Activated CD8-positive, alpha-beta memory T cell treated with anti-CD3 and anti-CD28 coated beads for 4 hours (primary cell): Measurements from ENCODE around the gene VTI1A.

ENCODE experiments used
- DNase-seq, 2 donors: peaks; one replicate each; pipeline ENCODE4 v3.0.0-alpha.2; 2020; ENCODE audit warnings: low read depth in 2 of 2

The VTI1A gene

DNA sequence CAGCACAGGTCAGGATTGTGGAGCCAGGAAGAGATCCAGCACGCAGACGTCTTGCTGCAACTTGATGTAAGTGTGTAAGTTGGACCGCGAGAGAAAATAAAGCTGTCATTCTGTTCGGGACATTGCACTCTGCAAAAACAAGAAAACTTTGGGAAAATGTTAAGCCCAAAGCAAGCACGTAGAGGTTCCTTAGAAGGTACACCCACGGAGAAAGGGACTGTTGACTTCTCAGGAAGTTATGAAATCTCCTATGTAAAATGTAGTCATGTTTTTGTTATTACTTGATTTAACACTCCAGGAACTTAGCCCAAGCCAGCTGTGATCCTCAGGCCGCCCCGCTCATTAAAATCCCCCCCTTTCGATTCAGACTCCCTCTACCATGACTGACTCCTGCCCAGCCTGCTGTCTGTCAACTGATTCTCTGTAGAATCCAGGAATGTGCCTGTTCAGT, 307.0 kb downstream of the VTI1A start:
- DNase-seq: no peak

GRCh38 chr10:112755446-112756234, 308.6 kb downstream of the VTI1A start:
- DNase-seq: no peak

DNA sequence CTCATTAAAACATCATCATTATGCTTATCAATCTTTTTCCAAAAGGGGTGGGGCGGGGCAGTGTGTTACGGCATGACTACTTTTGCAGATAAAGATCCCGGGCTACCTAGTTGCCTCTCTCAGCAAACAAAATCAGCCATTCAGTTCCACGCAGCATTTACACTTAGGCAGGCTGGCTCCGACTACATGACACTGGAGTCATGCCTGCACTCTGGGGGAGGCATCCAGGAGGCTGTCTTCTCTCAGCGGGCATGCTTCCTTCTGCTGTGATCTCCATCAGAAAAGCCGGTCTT, 309.2 kb downstream of the VTI1A start:
- no peak for DNase-seq

DNA sequence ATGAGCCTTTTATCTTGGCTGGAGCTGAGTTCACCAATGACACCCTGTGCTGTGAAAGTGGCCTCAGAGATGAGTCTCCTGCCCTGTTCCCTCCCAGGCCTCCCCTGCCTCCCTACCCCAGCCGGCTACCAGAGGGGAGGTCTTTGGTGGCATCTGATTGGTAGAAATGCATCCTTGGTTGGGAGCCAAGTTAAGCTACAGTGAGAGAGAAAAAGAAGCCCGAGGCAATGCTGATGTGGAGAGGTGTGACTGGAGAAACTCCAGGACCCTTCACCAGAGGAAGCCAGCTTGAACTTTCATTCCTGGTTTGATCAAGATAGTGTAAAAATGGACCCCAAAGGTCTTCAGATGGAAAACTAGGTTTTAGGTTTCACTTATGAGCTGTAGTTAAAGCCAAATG, 311.9 kb downstream of the VTI1A start:
- no peak for DNase-seq

DNA sequence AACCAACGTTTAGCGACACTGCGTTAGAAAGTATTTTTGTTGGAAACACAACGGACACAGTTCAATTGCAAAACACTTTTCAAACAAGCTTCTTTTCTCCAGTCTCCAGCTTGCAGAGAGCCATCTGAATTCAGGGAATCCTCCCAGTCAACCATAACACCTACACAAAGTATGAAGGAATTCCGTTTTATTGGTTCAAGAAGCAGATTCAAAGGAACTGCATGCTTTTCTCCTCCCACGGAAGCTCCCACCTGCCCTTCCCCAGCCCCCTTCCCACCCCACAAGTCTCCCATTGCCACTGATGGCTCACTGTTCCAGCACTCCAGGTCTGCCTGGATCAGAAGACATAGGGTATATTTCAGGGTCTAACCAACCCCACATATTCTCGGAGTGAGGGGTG, 312.5 kb downstream of the VTI1A start:
- DNase-seq: no peak

- DNase-seq: no peak
Observed at GRCh38 chr10:112761256-112761655, 314.2 kb downstream of the VTI1A start.

- no peak for DNase-seq
Observed at GRCh38 chr10:112763916-112764520, 317.0 kb downstream of the VTI1A start.

GRCh38 chr10:112765717-112766235, 318.8 kb downstream of the VTI1A start:
- no peak for DNase-seq

- DNase-seq: no peak
Observed at GRCh38 chr10:112766636-112767035, 319.6 kb downstream of the VTI1A start.

DNA sequence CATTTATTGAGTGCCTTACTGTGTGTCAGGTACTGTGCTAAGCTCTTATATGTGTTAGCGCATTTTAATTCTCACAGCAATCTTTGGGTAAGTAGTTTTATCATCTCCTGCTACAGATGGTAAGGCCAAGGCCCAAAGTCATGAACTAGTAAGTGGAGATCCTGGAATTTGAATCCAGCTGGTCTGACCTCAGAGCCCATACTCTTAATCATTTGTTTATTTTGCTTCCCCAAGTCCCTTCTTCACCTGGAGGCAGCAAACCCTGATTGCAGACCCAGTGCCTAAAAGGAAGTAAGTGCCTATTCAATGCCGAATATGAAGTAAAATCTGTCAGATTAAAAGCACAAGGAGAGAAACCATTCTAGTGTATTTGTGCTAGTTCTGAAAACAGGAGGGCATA, 320.1 kb downstream of the VTI1A start:
- no peak for DNase-seq

DNA sequence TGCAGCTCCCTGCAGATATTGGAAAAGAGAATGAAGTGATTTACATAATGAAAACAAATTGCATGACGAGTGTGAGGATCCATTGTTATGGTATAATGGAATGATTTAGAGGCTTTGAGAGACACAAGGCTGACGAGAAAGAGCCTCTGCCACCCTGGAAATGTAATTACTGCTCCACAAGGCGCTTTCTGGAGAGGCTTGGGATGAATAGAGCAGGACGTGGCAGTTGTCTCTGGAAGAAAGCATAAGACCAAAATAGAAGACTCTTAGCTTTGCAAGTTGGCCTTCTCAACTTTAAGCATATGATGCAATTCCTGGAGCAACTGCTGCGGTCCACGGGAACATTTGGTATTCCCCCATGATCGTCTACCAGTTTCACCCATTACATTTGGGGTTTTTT, 321.1 kb downstream of the VTI1A start:
- DNase-seq: no peak

DNA sequence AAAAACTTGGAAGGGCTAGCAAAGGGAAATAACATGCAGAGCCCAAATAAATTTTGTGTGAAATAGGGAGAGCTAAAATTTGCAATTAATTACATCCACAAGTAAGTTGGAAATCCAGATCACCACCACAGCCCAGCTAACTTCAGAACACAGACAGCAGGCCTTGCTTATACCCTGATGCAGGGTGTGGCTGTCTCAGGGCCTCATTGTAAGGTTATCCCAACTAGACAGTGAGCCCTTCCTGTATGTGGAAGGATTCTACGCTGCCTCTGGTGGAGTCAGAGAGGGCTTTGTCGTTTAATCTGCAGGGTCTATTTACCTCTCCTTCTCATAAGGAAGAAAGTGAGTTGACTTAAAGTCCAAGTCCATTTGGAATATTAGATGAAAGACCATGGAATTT, 322.1 kb downstream of the VTI1A start:
- no peak for DNase-seq

DNA sequence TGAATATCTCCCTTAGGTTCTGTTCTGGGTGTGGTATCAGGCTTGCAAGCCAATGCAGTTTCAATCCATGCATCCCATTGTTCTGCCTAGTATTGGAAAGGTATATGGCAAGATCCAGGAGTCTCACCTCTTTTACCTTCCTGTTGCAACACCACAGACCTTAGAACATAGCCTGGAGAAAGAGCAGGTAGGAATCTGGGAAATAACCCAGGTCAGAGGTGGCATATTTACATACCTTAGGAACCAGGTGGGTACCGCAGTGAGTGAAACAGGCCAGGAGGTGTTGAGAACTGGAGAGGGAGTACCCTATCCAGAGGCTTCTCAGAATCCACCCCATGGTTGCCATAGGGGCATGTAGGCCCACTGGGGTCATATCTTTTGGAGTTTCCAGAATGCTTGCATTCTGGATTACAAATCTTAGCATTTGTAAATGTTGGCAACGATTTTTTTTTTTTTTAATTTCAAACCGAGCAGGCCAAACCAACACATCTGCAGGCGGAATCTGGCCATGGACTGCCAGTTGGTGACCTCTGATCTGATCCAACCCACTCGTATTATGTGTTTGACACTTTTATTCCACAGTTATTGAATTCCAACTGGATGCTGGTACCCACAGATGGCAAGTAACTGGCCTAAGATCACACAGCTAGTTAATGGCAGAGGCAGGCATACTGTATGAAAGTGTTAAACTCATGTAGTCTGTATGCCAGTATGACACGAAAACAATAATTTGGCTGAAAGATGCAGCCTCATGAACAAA, 322.8 kb downstream of the VTI1A start:
- no peak for DNase-seq

DNA sequence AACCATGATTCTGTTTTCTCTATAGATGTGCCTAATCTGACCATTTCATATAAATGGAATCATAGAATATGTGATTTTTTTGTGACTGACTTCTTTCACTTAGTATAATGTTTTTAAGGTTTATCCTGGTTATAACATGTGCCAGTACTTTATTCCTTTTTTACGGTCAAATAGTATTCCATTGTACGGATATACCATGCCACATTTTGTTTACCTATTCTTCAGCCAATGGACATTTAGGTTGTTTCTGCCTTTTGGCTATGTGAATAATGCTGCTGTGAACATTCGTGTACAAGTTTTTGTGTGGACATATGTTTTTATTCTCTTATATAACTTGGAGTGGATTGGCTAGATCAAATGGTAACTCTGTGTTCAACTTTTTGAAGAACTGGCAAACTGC, 324.7 kb downstream of the VTI1A start:
- DNase-seq: no peak

- no peak for DNase-seq
Observed at GRCh38 chr10:112773783-112774182, 326.8 kb downstream of the VTI1A start.

GRCh38 chr10:112774210-112774609, 327.2 kb downstream of the VTI1A start:
- DNase-seq: no peak

DNA sequence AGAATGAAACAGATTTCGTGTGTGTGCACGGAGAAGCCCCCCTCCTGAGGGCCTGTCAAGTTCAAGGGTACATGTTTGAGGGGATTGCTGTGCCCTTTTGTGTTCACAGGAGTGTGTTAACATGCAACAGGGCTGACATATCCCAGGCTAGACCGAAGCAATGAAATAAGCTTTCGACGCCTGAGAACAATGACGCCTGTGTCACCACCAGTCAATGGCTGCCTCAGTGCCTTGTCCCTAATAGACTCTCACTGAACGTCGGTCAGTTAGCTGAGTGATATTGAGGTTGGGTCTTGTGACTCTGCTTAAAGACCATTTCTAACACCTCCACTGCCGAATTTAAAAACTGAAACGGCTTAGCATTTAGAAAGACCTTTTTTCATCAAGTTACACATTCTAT, 327.8 kb downstream of the VTI1A start:
- DNase-seq: no peak

DNA sequence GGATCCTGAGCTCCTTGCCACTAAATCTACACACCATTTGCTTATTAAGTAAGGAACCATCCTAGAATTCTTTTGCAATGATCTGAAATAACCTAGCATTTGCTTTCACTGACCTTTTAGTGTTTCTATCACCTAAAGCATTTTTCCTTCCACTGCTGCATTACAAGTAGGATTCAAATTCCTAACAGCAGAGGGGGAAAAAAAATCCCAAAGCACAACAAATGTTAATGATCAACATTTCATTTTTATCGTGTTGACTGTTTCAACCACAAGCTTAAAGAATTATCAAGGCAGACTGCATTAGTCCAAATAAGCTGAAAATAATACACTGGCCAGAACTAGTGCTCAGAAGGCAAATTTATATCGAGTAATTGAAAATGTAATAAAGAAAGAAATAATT, 328.4 kb downstream of the VTI1A start:
- no peak for DNase-seq

- DNase-seq: no peak
Observed at GRCh38 chr10:112775892-112776674, 329.1 kb downstream of the VTI1A start.

DNA sequence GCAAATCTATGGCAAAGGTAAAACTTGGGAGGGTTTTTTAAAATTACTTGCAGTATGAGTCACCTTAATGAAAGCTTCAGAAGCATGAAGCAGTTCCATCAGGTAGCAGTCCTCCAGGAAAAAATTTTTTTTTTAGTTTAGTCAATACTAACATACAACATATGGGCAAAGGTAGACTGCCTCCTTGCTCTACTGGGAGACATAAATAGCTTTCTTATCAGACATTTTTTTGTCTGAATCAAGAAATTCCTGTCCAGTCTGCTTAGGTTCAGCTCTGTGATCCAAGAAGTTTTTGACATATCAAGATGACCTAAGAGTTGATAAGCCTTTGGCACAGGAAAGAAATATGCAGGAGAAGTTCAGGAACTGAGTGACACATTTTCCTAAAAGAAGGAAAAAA, 331.6 kb downstream of the VTI1A start:
- no peak for DNase-seq

- DNase-seq: no peak
Observed at GRCh38 chr10:112779025-112779770, 332.2 kb downstream of the VTI1A start.
